HG03064 (cell line): ENCODE results near the gene ECT2L.
A peak's percentile ranks its signal among the peaks of the same experiment; 100 is the strongest.

Source experiments
- ATAC-seq: cut with Tn5 transposase; IDR thresholded peaks from one replicate; pipeline ENCODE4 v1.9.1; 2021; ENCODE audit warnings: low read depth; ENCODE audit not compliant: unreplicated experiment

The ECT2L gene

GRCh38 chr6:138803331-138803730, 7.4 kb downstream of the ECT2L start:
- ATAC-seq: no peak

GRCh38 chr6:138803861-138804260, 8.0 kb downstream of the ECT2L start:
- no peak for ATAC-seq

- no peak for ATAC-seq
Observed at GRCh38 chr6:138805016-138805765, 9.3 kb downstream of the ECT2L start.

GRCh38 chr6:138806889-138807288, 11.0 kb downstream of the ECT2L start:
- ATAC-seq: no peak

GRCh38 chr6:138809677-138810076, 13.8 kb downstream of the ECT2L start:
- no peak for ATAC-seq

- ATAC-seq: no peak
Observed at GRCh38 chr6:138811866-138812265, 16.0 kb downstream of the ECT2L start.

- ATAC-seq: no peak
Observed at GRCh38 chr6:138814179-138814834, 18.4 kb downstream of the ECT2L start.

- ATAC-seq: no peak
Observed at GRCh38 chr6:138815221-138815620, 19.3 kb downstream of the ECT2L start.

GRCh38 chr6:138815797-138816528, 20.1 kb downstream of the ECT2L start:
- ATAC-seq: peak; percentile 52

- no peak for ATAC-seq
Observed at GRCh38 chr6:138817799-138818198, 21.9 kb downstream of the ECT2L start.

GRCh38 chr6:138818496-138819194, 22.8 kb downstream of the ECT2L start:
- ATAC-seq: peak; percentile 61

- no peak for ATAC-seq
Observed at GRCh38 chr6:138821519-138821918, 25.6 kb downstream of the ECT2L start.

- no peak for ATAC-seq
Observed at GRCh38 chr6:138824482-138825144, 28.7 kb downstream of the ECT2L start.

GRCh38 chr6:138830248-138830647, 34.4 kb downstream of the ECT2L start:
- ATAC-seq: no peak

- ATAC-seq: no peak
Observed at GRCh38 chr6:138832182-138832581, 36.3 kb downstream of the ECT2L start.

- no peak for ATAC-seq
Observed at GRCh38 chr6:138833816-138834539, 38.1 kb downstream of the ECT2L start.

GRCh38 chr6:138837246-138837645, 41.4 kb downstream of the ECT2L start:
- ATAC-seq: no peak

- ATAC-seq: no peak
Observed at GRCh38 chr6:138844192-138844591, 48.3 kb downstream of the ECT2L start.

GRCh38 chr6:138847884-138848283, 52.0 kb downstream of the ECT2L start:
- no peak for ATAC-seq

- no peak for ATAC-seq
Observed at GRCh38 chr6:138848461-138848860, 52.6 kb downstream of the ECT2L start.
